GM23248 (cell line): ENCODE measurements around the gene TRIM68. TPM values are rescaled to one million over a fixed set of nuclear protein-coding genes. Genes with fewer than 3 reads are reported as not detected.

Experiments used
- DNase-seq: peaks from one replicate; pipeline ENCODE4 v3.0.0-alpha.2; 2015
- H2AFZ ChIP-seq: fragments of 200-600 bp; sonication (generic); 2 replicates; pipeline ENCODE4 v1.6.1; 2016; ENCODE audit warnings: antibody characterized with exemption
- H3F3A ChIP-seq: fragments of 200-600 bp; sonication (generic); 2 replicates; pipeline ENCODE4 v1.6.1; 2016; ENCODE audit warnings: mild to moderate bottlenecking, antibody characterized with exemption, mixed run types; ENCODE audit not compliant: insufficient read depth
- H3K27ac ChIP-seq: fragments of 200-600 bp; sonication (generic); 2 replicates; pipeline ENCODE4 v1.5.1; 2016; ENCODE audit warnings: mild to moderate bottlenecking
- H3K27me3 ChIP-seq: fragments of 200-600 bp; sonication (generic); replicated peaks from 2 replicates; pipeline ENCODE4 v1.6.1; 2016; ENCODE audit warnings: mild to moderate bottlenecking; ENCODE audit not compliant: insufficient read depth
- H3K36me3 ChIP-seq: fragments of 200-600 bp; sonication (generic); 2 replicates; pipeline ENCODE4 v1.6.1; 2016; ENCODE audit warnings: low read depth, mild to moderate bottlenecking
- H3K4me1 ChIP-seq: fragments of 200-600 bp; sonication (generic); 2 replicates; pipeline ENCODE4 v1.6.1; 2016; ENCODE audit warnings: mild to moderate bottlenecking; ENCODE audit not compliant: insufficient read depth
- H3K4me2 ChIP-seq: fragments of 200-600 bp; sonication (generic); one replicate; pipeline ENCODE4 v1.6.1; 2016; ENCODE audit warnings: mild to moderate bottlenecking; ENCODE audit not compliant: unreplicated experiment
- H3K4me3 ChIP-seq: fragments of 200-600 bp; sonication (generic); 2 replicates; pipeline ENCODE4 v1.5.1; 2016; ENCODE audit warnings: mild to moderate bottlenecking
- H3K79me2 ChIP-seq: fragments of 200-600 bp; sonication (generic); 2 replicates; pipeline ENCODE4 v1.6.1; 2016; ENCODE audit warnings: mild to moderate bottlenecking; ENCODE audit not compliant: insufficient read depth
- H3K9ac ChIP-seq: fragments of 200-600 bp; sonication (generic); 2 replicates; pipeline ENCODE4 v1.6.1; 2016; ENCODE audit warnings: mild to moderate bottlenecking
- H3K9me2 ChIP-seq: fragments of 200-600 bp; sonication (generic); 2 replicates; pipeline ENCODE4 v1.6.1; 2016; ENCODE audit warnings: mixed run types, mild to moderate bottlenecking, moderate library complexity; ENCODE audit not compliant: insufficient read depth
- H3K9me3 ChIP-seq: fragments of 200-600 bp; sonication (generic); one replicate; pipeline ENCODE4 v1.6.1; 2017; ENCODE audit warnings: low read depth
- H4K20me1 ChIP-seq: fragments of 200-600 bp; sonication (generic); 2 replicates; pipeline ENCODE4 v1.6.0; 2016; ENCODE audit not compliant: insufficient read depth
- EZH2 ChIP-seq: fragments of 200-600 bp; sonication (generic); IDR thresholded peaks from 2 replicates; pipeline ENCODE4 v1.6.1; 2018; ENCODE audit warnings: antibody characterized with exemption, mild to moderate bottlenecking; ENCODE audit not compliant: insufficient read depth, poor library complexity, severe bottlenecking
- EZH2phosphoT487 ChIP-seq: fragments of 200-600 bp; sonication (generic); IDR thresholded peaks from 2 replicates; pipeline ENCODE4 v1.6.1; 2018; ENCODE audit warnings: antibody characterized with exemption, moderate library complexity, mild to moderate bottlenecking, low read depth; ENCODE audit not compliant: insufficient read depth
- WGBS, 2 experiments: methylation state at CpG; one replicate each; pipeline ENCODE4 v1.1.6; 2015 to 2017; ENCODE audit warnings: low lambda C conversion rate in 2 of 2, low coverage in 1 of 2; ENCODE audit errors: missing lambda C conversion rate in 2 of 2; 5-methylcytosine and 5-hydroxymethylcytosine counted together
- in situ Hi-C: fragments of 300-500 bp; cut with MboI; formaldehyde crosslinking; loops from 2 replicates; pipeline ENCODE4 v1.15.0; 2020
- polyA plus RNA-seq: library from polyadenylated mRNA; unstranded; fragments of >200 nt; fragmentation: Nextera tagmentation; extraction: Ambion mirVana; gene quantifications from 2 replicates; pipeline ENCODE4 v1.2.1, GENCODE V29; 2016
- total RNA-seq: library from RNA; depleted of rRNA; stranded (reverse); fragments of >200 nt; shearing (Covaris generic); gene quantifications from 2 replicates; pipeline ENCODE4 v1.2.3, GENCODE V29; 2014

The TRIM68 gene
- total and polyA plus RNA-seq, 2 experiments from 2014 or later = 5.1 to 15.2 TPM

DNA sequence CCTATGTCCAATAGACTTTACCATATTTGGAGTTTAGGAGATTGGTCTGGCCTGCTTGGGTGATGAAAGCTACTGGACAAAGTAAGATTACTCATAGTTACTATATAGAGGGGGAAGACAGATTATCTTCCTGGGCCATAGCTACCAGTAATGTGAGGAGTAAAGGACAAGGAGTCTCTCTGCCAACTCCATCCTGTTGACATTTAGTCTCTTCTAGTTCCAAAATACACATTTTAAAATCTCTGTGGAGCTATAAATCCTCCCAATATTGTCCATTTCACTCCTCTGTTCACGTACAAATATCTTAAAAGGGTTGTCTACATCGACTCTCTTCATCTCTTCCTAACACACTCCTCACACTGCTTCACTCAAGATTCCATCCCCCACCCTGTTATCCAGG is 28.1 kb upstream of the TRIM68 start:
- no peaks in the 10 kb centered on the region for H4K20me1 ChIP-seq
- no peaks in the 10 kb centered on the region for H3F3A ChIP-seq
- WGBS, 2 experiments = 58 to 61% methylated on average over 2 of the region's 2 CpGs
- peaks cover 14% of the 10 kb centered on the region; the same call in 1 of the 2 replicates for H3K27me3 ChIP-seq
- DNase-seq = no peak
- TF ChIP-seq EZH2 = no peak
- TF ChIP-seq EZH2phosphoT487 = no peak
- no peaks in the 10 kb centered on the region for H3K79me2 ChIP-seq
- no peaks in the 10 kb centered on the region for H3K9me2 ChIP-seq
- in situ Hi-C loops = loop anchor here (25.0 kb wide), 1 partner anchor 751 kb away; the partner anchor contains the start of gene OR51M1
- H3K4me3 ChIP-seq = no peak overlapping the region
- no peaks in the 10 kb centered on the region for H3K36me3 ChIP-seq
- H3K9me3 ChIP-seq = no peaks in the 10 kb centered on the region
- no peak overlapping the region for H2AFZ ChIP-seq
- no peak overlapping the region for H3K9ac ChIP-seq
- no peak overlapping the region for H3K27ac ChIP-seq
- no peak overlapping the region for H3K4me2 ChIP-seq
- H3K4me1 ChIP-seq = no peaks in the 10 kb centered on the region

DNA sequence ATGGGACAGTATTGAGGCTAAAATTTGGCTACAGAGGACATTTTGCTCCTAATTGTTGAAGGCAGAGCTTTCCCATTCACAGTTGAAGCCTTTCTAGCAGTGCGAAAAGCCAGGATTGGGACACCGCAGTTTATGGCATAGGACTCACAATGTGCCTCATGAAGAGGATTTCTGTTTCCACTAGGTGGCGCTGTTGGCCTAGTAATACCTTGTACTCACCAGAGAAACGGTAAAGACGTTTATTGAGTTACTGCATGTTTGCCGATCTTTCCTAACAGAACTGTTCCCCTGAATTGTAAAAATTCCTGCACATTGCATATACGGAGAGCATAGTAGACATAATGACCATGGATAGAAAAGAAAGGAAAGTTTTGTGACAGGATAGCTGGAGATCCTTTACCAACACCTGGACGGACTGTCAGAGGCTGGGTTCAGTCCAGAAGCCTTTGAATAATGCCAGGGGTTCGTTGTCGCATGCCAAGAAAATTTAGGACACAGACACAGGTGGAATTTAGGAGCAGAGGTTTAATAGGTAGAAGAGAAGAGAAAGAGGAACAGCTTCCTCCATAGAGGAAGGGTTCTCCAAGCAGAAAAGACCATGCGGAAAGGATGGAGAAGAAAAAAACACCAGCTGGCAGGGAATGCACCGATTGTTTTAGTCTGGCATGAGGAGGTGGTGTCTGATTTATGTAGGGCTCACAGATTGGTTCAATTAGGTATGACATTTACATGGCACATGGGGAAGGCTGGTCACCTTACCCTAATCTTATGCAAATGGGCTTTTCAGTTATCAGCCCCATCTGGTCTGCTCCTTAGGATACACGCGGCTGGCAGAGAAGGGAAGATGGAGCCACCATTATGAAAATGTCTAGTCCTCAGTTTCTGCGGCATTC is 18.4 kb upstream of the TRIM68 start:
- no peaks in the 10 kb centered on the region for H3K9me3 ChIP-seq
- WGBS, 2 experiments = 20 to 21% methylated on average over 15 of the region's 15 CpGs

DNA sequence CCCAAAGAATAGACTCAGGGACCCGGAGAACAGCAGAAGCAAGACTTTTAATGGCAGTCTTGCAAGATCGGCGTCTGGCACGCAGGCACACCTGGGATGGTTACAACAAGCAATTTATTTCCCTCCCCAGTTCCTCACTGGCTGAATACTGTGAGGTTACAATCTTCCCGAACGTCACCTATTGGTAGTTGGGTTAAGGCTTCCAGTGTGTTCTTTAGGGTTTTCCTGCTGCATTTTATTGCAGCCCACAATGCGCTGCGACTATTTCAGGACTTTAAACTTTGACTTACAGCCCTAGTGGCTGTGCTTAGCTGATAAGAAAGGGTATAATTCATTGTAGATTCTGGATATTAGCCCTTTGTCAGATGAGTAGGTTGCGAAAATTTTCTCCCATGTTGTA is 11.5 kb upstream of the TRIM68 start:
- H4K20me1 ChIP-seq = no peaks in the 10 kb centered on the region
- no peak for DNase-seq
- H3K4me3 ChIP-seq = no peak overlapping the region
- H3K4me2 ChIP-seq = no peak overlapping the region
- TF ChIP-seq EZH2phosphoT487 (no peak), EZH2 (no peak)
- H3K9ac ChIP-seq = no peak overlapping the region
- H3K9me3 ChIP-seq = no peaks in the 10 kb centered on the region
- no peak overlapping the region for H2AFZ ChIP-seq
- H3K27me3 ChIP-seq = peaks cover 3% of the 10 kb centered on the region; the same call in 1 of the 2 replicates
- H3K4me1 ChIP-seq = no peaks in the 10 kb centered on the region
- H3K9me2 ChIP-seq = no peaks in the 10 kb centered on the region
- 61 to 71% methylated on average over 9 of the region's 9 CpGs for WGBS, 2 experiments
- in situ Hi-C loops = no loop called here
- H3K27ac ChIP-seq = no peak overlapping the region
- no peaks in the 10 kb centered on the region for H3F3A ChIP-seq
- H3K36me3 ChIP-seq = no peaks in the 10 kb centered on the region
- H3K79me2 ChIP-seq = no peaks in the 10 kb centered on the region

More for the DNA sequence above, 18.4 kb upstream of the TRIM68 start:
- H3K27me3 ChIP-seq = no peaks in the 10 kb centered on the region
- H3K36me3 ChIP-seq = no peaks in the 10 kb centered on the region
- no peak overlapping the region for H3K4me2 ChIP-seq
- no peak overlapping the region for H3K4me3 ChIP-seq
- H3K9me2 ChIP-seq = no peaks in the 10 kb centered on the region
- TF ChIP-seq EZH2 (no peak), EZH2phosphoT487 (no peak)
- no peaks in the 10 kb centered on the region for H3K4me1 ChIP-seq
- in situ Hi-C loops = loop anchor here (25.0 kb wide), 1 partner anchor 761 kb away; the partner anchor contains the start of gene OR51M1
- no peak overlapping the region for H3K9ac ChIP-seq
- H4K20me1 ChIP-seq = no peaks in the 10 kb centered on the region
- no peaks in the 10 kb centered on the region for H3K79me2 ChIP-seq
- peak; percentile 69 for DNase-seq
- no peak overlapping the region for H2AFZ ChIP-seq
- H3F3A ChIP-seq = no peaks in the 10 kb centered on the region
- H3K27ac ChIP-seq = no peak overlapping the region

DNA sequence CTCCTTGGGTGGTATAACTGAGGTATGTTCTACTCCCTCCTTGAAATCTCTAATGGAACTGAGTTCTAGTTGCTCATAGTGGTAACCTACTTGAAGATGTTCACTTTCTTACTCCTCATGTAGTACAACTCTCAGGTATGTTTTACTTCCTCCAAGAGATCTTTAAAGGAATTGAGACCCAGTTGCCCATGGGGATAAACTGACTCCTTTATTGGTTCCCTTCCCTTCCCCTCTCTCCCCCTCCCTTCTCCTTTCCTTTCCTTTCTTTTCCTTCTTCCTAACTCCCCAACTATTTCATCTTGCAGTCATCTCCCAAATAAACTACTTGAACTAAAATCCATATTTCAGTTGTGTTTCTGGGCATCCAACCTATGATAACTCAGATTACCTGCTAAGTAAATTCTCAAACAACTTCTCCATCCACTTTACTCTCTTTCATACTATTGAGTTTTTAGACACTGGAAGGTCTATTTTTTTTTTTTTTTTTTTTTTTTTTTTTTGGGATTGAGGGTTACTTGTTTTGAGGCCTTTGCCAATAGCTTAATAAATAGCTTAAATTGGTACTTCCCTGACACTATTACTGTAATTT is 7.9 kb upstream of the TRIM68 start:
- Histone ChIP-seq H3K9ac (no peak overlapping the region), H3K27ac (no peak overlapping the region), H3K36me3 (no peaks in the 10 kb centered on the region), H3F3A (no peaks in the 10 kb centered on the region), H3K79me2 (no peaks in the 10 kb centered on the region), H4K20me1 (no peaks in the 10 kb centered on the region), H3K4me1 (no peaks in the 10 kb centered on the region), H3K9me3 (no peaks in the 10 kb centered on the region), H3K27me3 (peaks cover 7% of the 10 kb centered on the region; the same call in 1 of the 2 replicates), H2AFZ (no peak overlapping the region), H3K9me2 (no peaks in the 10 kb centered on the region), H3K4me3 (no peak overlapping the region), H3K4me2 (no peak overlapping the region)
- in situ Hi-C loops = no loop called here
- DNase-seq = no peak
- TF ChIP-seq EZH2 = no peak
- no peak for TF ChIP-seq EZH2phosphoT487
